ENCODE measurements around the gene MMAB.

The MMAB gene

GRCh38 chr12:109538191-109538863 lies 35.0 kb downstream of the MMAB start:
- DNase-seq (ENCODE audit: low spot score) = no peak

GRCh38 chr12:109537136-109537535 lies 36.2 kb downstream of the MMAB start:
- no peak for DNase-seq (ENCODE audit: low spot score)

- no peak for DNase-seq (ENCODE audit: low spot score)
Measured at GRCh38 chr12:109535863-109536250, 37.4 kb downstream of the MMAB start.

GRCh38 chr12:109535231-109535862 lies 38.0 kb downstream of the MMAB start:
- DNase-seq (ENCODE audit: low spot score) = no peak

GRCh38 chr12:109534456-109534855 lies 38.8 kb downstream of the MMAB start:
- DNase-seq (ENCODE audit: low spot score) = no peak

- DNase-seq (ENCODE audit: low spot score) = no peak
Measured at GRCh38 chr12:109533487-109533740, 39.9 kb downstream of the MMAB start.

- no peak for DNase-seq (ENCODE audit: low spot score)
Measured at GRCh38 chr12:109532721-109533486, 40.4 kb downstream of the MMAB start.

- no peak for DNase-seq (ENCODE audit: low spot score)
Measured at GRCh38 chr12:109531411-109531810, 41.9 kb downstream of the MMAB start.

GRCh38 chr12:109529691-109530640 lies 43.3 kb downstream of the MMAB start:
- DNase-seq (ENCODE audit: low spot score) = no peak

- DNase-seq (ENCODE audit: low spot score) = no peak
Measured at GRCh38 chr12:109527489-109528123, 45.7 kb downstream of the MMAB start.

GRCh38 chr12:109525279-109525585 lies 48.1 kb downstream of the MMAB start:
- DNase-seq (ENCODE audit: low spot score) = no peak

GRCh38 chr12:109524466-109525278 lies 48.6 kb downstream of the MMAB start:
- DNase-seq (ENCODE audit: low spot score) = no peak

GRCh38 chr12:109523504-109523903 lies 49.8 kb downstream of the MMAB start:
- DNase-seq (ENCODE audit: low spot score) = no peak

GRCh38 chr12:109523071-109523470 lies 50.2 kb downstream of the MMAB start:
- DNase-seq (ENCODE audit: low spot score) = no peak

- DNase-seq (ENCODE audit: low spot score) = no peak
Measured at GRCh38 chr12:109521831-109522230, 51.5 kb downstream of the MMAB start.

GRCh38 chr12:109519787-109520186 lies 53.5 kb downstream of the MMAB start:
- DNase-seq (ENCODE audit: low spot score) = no peak

- DNase-seq (ENCODE audit: low spot score) = peak; percentile 54
Measured at GRCh38 chr12:109518820-109519665, 54.3 kb downstream of the MMAB start.

GRCh38 chr12:109517619-109518018 lies 55.7 kb downstream of the MMAB start:
- no peak for DNase-seq (ENCODE audit: low spot score)

- no peak for DNase-seq (ENCODE audit: low spot score)
Measured at GRCh38 chr12:109513977-109514376, 59.3 kb downstream of the MMAB start.

- no peak for DNase-seq (ENCODE audit: low spot score)
Measured at GRCh38 chr12:109513051-109513450, 60.3 kb downstream of the MMAB start.

Data from hematopoietic multipotent progenitor cell treated with erythropoietin and hydrocortisone succinate and interleukin-3 and kit ligand, for 17 days (in vitro differentiated cells).